Fibroblast of skin of right biceps (primary cell): ENCODE measurements around the gene FASTK.
"Not testable (repeated sequence)": the region's sequence is repeated elsewhere in the genome, so short reads cannot be mapped to it uniquely, and the experiment has no call there.

Experiments used
- DNase-seq: peaks from one replicate; pipeline ENCODE4 v3.0.0-alpha.2; 2013

Gene FASTK

DNA sequence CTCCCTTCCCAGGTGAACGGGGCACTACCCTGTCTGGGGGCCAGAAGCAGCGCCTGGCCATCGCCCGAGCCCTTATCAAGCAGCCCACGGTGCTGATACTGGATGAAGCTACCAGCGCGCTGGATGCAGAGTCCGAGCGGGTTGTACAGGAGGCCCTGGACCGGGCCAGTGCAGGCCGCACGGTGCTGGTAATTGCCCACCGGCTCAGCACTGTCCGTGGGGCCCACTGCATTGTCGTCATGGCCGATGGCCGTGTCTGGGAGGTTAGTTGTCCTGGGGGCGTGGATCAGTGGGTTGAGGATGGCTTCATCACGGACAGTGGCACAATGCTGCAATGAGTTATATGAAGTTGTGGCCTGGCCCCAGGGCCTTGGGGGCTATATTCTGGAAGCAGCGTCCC, 36.6 kb downstream of the FASTK start:
- DNase-seq = no peak

DNA sequence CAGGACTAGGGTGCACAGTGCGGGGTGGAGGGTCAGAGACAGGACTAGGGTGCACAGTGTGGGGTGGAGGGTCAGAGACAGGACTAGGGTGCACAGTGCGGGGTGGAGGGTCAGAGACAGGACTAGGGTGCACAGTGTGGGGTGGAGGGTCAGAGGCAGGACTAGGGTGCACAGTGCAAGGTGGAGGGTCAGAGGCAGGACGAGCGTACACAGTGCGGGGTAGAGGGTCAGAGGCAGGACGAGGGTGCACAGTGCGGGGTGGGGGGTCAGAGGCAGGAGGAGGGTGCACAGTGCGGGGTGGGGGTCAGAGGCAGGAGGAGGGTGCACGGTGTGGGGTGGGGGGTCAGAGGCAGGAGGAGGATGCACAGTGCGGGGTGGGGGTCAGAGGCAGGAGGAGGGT, 37.2 kb downstream of the FASTK start:
- not testable (repeated sequence) for DNase-seq

DNA sequence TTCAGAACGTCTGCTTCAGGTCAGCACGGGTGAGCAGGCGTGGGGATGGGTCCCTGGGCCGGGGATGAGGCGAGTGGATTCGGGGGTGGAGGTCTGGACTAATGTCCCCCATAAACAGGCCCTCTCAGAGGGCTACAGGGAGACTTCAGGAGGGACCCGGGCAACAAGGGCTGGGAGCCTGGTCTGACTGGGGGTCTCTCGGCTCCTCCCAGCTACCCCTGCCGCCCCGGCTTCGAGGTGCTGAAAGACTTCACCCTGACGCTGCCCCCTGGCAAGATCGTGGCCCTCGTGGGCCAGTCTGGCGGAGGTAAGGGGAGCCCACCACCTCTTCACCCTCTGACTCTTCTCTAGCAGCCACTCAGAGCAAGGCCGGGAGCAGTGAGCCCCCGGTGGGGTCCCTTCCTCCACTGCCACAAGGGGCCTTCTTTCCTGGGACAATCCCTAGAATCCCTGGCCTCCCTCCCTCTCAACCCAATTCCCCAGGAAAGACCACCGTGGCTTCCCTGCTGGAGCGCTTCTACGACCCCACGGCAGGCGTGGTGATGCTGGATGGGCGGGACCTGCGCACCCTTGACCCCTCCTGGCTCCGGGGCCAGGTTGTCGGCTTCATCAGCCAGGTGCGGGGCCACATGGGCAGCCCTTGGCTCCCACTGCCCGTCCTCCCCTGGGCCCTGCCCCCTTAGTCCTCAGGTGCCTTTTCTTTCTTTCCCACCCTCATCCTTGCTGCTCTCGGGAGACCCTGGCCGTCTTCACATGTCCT, 39.8 kb downstream of the FASTK start:
- DNase-seq = no peak

DNA sequence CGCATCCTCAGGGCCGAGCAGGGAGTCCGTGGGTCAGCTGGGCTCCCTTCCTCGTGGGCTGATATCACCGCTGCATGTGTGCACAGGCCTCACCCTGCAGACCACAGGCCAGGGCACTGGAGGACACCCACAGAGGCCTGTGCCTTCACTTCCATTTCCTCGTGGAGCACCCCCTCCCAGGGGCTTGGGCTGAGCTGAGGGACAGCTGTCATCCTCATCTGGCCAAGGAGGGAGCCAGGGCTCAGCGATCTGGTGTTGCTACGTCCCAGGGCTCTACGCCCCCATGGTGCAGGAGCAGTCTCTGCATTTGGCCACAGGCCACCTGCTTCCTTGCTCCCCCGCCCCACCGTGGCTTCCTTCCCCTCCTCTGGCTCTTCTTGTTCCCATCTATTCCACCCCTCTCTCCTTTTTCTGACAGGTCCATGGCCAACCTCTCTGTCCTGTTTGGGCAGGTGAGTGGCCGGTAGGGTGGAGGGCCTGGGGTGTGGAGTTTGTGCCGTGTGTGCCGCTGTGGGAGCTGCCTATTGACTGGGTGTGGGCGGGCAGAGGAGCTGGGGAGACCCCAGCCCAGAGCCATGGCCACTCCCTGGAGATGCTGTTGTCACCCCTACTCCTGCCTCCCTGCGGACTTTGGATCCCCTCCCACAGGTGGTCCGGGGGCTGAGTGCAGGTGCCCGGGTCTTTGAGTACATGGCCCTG, 40.6 kb downstream of the FASTK start:
- no peak for DNase-seq

DNA sequence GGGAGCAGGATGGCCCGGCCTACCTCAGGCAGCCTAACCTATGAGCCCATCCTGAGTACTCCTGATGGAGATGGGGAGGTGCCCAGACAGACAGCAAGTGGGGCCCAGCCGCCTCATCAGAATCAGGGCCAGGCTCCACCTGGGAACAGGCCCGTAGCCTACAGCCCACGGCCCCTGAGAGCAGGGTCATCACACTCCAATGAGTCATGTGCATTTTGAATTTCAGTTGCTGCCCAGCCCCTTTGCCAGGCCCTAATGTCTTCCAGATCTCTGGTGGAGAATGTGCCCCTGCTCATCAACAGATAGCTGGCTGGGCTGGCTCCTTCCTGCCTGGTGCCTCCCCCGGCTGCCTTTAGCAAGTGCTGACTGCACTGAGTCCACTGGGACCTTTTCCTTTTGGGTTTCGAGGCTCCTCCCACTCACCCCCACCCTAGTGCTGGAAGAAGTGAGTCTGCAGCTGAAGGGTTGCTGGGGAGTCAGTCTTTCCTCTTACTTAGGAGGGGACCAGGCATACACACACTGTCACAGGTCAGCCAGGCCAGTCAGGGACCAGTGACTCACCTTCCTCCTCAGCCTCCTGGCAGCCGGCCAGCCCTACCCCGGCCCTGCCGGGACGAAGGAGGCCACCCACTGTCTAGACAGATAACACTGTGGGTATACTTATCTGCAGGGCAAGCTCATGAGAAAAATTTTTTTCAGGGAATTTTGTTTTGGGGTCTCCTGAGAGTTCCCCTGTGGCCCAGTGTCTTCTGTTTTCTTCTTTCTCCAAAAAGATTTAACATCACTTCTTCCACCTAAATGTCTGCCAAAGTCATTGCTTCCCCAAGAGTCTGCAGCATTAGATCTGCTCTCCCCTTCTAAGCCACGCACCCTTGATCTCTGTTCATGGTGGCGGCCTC, 41.4 kb downstream of the FASTK start:
- DNase-seq = peak; percentile 95

DNA sequence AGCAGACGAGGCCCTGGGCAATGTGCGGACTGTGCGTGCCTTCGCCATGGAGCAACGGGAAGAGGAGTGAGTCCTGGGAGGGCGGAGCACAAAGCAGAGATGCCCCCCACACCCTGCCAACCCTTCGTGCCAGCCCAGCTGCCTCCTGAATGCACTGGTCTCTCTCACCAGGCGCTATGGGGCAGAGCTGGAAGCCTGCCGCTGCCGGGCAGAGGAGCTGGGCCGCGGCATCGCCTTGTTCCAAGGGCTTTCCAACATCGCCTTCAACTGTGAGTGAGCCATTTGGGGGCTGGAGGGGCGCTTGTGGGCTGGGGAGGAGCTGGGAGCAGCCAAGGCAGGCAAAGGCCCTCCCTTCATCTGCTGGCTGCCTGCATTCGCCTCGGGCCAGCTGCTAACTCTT, 44.7 kb downstream of the FASTK start:
- DNase-seq = no peak

DNA sequence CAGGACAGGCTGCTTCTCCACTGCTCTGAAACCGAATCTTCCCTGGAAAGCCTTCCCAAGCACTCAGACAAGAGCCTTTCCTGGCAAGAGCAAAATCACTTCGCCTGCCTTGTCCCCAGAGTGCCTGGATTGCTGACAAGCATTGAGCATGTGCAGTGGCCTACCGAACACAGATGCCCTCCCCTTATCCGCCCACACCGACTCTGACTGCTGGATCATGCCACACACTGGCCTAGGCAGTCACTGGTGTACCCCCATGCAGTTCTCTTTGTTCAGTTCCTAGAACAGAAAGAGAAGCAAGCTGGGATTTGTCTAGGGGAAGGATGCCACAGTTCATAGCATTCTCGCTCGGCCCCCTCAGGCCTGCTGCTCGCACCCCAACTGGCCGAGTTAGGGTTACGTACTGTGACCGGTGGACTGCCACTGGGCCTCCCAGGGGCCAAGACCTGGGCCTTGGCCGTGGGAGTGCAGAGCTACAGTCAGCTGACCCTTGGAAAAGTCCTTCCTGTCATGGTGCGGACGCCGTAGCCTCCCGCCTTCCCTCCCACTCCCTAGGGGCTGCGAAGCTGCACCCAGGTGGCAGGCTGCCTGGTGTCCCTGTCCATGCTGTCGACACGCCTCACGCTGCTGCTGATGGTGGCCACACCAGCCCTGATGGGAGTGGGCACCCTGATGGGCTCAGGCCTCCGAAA, 45.4 kb downstream of the FASTK start:
- DNase-seq = no peak

DNA sequence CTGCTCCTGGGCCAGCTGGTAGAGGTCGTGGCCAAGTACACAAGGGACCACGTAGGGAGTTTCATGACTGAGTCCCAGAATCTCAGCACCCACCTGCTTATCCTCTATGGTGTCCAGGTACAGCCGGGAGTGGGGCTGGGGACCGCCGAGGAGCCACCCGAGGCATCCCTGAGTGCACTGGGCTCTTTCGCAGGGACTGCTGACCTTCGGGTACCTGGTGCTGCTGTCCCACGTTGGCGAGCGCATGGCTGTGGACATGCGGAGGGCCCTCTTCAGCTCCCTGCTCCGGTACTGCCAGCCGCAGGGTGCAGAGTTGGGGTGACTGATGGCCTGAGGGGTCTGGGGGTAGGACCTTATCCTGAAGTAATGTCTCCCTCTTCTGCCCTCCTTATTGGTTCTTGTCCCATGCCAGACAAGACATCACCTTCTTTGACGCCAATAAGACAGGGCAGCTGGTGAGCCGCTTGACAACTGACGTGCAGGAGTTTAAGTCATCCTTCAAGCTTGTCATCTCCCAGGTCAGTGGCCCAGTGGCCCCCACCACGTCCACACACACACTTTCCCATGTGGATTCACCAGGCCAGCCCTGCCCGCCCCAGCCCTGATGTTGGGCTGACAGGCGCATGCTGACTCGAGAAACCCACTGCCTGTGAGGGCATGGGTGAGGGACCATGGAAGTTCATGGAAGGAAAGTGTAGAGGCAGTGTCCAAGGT, 46.1 kb downstream of the FASTK start:
- DNase-seq = no peak

DNA sequence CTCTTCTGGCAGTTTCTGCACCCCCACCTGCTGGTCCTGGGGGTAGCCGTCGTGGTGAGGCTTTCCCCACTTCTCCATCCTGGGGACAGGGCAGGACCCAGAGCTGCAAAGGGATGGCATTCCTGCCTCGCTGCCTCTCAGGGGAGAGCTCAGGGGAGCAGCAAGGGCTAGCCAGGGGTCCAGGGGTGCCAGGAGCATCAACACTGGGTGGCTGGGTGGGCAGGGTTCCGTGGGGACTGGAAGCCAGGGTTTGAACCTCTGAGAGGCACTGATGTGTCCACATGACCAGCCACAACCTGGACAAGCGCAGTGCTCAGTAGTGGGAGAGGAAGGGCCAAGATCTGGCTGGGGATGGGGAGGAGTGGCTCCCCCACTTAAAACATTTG, 46.8 kb downstream of the FASTK start:
- no peak for DNase-seq

DNA sequence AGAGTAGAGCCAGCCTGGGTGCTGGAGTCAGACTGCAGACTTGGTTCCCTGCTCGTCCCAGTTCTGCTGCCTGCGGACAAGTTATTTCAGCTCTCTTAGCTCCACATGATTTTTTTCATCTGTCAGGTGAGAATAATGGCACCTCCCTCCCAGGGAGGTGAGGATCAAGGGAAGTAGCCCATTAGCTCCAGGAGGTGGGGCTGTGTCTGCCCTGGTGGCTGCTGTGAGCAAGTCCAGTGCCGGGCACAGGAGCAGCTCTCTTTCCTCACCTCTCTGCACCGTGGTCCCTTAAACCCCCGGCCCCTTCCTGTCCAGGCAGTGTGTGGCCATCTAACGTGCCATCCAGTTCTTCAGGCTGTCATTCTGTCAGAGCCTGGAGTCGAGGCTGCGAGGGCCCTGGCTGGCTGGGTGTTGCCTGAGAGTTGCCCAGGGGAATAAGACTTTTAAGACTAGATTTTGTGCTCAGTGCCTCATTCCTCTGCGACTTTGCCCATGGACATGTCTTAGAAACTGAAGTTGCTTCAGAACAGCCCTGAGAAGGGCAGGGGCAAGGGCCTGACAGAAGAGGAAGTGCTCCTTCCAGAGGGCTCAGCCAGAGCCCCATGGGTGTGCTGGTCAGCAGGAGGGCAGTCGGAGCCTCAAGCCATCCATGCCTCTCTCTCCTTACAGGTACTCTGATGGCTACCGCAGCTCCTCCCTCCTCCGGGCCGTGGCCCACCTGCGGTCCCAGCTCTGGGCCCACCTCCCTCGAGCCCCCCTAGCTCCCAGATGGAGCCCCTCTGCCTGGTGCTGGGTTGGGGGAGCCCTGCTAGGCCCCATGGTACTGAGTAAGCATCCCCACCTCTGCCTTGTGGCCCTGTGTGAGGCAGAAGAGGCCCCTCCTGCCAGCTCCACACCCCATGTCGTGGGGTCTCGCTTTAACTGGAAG, 47.4 kb downstream of the FASTK start:
- no peak for DNase-seq

DNA sequence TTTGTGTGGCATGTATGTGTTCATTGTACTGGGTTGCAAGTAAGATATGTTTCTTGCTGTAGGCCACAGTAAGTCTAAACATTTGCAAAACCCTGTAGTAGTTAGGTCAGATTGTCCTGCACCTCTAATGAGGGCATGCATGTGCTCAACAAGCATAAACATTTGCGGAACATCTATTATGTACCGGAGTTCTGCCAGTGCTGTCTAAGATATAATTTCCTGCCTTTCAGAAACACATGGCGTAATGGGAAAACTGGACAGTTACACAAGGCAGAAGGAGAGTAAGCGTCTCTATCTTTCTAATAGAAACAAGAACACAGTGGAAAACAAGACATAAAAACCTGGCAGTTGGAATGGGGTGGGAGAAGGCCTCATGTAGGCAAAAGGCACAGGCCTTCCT, 49.6 kb downstream of the FASTK start:
- DNase-seq = no peak

DNA sequence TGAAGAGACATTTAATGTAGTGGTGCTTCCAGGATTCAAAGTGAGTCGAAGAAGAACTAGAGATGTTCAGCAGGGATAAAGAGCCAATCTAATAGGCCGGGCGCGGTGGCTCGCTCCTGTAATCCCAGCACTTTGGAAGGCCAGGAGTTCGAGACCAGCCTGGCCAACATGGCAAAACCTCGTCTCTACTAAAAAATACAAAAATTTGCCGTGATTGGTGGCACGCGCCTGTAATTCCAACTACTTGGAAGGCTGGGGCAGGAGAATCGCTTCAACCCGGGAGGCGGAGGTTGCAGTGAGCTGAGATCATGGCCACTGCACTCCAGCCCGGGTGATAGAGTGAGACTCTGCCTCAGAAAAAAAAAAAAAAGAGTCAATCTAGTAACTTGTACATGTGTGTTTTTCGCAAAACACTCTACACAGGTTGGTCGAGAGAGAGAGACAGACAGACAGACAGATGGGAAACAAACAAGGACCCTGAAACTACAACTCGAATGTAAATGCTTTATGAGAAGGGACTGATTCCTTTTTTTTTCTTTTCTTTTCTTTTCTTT, 51.6 kb downstream of the FASTK start:
- no peak for DNase-seq

DNA sequence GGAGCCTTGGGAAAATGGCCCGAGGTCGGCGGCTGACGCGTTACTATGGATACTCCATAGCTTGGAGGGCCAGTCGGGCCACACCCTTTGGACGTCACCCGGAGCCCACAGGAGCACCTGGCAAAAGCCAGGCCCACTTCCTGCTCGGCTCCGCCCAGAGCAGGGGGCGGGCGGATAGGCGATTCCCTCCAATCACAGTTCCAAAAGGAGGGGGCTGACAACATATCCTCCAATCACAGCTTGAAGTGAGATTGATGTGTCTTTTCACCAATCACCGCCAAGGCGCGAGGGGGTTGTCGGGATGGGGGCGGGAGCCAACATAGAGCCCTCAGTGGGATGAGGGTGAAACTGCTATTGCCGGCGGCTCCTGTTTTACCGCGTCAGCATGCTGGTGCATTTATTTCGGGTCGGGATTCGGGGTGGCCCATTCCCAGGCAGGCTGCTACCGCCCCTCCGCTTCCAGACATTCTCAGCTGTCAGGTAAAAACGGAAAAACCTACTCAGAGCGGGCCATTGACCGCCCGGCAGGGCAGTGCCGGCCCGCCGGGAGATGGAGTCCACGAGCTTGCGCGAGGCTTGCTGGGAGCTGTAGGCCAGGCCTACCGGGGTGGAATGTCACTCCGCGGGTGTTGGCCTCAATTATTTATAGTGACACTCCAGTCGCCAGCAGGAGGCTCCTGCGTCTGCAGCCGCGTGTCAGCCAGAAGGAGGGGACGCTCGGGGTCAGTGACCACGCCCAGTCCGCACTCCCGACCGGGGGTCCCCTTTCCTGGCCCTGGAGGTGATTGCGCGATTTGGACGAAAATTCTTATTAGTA, 52.3 kb downstream of the FASTK start, which contains the start of gene ABCB8:
Gene ABCB8 (plus strand): TSS at position 320 of the 817 bp plus-strand sequence. CDS start 66 bp downstream, at position 386.
- DNase-seq = peak; percentile 99

DNA sequence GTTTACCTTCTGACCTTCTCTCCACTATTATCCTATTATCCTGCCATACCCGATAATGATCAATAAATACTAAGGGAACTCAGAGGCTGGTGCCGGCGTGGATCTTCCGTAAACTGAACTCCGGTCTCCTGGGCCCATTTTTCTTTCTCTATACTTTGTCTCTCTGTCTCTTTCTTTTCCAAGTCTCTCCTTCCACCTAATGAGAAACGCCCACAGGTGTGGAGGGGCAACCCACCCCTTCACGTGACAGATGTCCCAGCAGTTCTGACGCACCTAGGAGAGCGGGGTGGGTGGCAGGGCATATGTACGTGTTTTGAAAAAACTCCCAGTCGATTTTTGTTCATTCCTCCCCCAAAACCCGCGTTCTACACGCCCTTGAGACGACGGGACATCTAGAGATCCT, 52.9 kb downstream of the FASTK start:
- DNase-seq = not testable (repeated sequence)

DNA sequence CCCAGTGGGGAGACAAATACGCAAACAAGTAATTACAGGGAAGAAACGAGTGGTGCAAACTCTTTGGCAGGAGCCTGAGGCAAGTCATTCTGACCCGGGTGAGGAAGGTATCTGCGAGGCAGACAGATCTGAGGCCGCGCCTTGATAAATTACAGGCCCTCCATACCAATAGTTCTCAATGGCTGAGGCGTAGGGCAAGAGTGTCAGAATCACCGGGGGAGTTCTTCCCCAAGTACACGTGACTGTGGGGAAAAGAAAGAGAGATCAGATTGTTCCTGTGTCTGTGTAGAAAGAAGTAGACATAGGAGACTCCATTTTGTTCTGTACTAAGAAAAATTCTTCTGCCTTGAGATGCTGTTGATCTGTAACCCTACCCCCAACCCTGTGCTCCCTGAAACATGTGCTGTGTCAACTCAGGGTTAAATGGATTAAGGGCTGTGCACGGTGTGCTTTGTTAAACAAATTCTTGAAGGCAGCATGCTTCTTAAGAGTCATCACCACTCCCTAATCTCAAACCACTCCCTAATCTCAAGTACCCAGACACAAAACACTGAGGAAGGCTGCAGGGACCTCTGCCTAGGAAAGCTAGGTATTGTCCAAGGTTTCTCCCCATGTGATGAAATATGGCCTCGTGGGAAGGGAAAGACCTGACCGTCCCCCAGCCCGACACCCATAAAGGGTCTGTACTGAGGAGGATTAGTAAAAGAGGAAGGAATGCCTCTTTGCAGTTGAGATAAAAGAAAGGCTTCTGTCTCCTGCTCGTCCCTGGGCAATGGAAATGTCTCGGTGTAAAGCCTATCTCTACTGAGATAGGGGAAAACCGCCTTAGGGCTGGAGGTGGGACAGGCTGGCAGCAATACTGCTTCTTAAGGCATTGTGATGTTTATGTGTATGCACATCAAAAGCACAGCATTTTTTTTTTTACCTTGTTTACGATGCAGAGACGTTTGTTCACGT, 53.6 kb downstream of the FASTK start:
- not testable (repeated sequence) for DNase-seq
